SHP77 treated with DMSO at 0.1 percent for 48 hours (cell line): ENCODE measurements around the gene ZAP70.
A peak's percentile ranks its signal among the peaks of the same experiment; 100 is the strongest.

Source experiments
- DNase-seq: peaks from one replicate; lab custom pipeline; 2025; lab: John Stamatoyannopoulos, UW

ZAP70 gene

GRCh38 chr2:97717613-97717995, 4.2 kb downstream of the ZAP70 start:
- DNase-seq: no peak

DNA sequence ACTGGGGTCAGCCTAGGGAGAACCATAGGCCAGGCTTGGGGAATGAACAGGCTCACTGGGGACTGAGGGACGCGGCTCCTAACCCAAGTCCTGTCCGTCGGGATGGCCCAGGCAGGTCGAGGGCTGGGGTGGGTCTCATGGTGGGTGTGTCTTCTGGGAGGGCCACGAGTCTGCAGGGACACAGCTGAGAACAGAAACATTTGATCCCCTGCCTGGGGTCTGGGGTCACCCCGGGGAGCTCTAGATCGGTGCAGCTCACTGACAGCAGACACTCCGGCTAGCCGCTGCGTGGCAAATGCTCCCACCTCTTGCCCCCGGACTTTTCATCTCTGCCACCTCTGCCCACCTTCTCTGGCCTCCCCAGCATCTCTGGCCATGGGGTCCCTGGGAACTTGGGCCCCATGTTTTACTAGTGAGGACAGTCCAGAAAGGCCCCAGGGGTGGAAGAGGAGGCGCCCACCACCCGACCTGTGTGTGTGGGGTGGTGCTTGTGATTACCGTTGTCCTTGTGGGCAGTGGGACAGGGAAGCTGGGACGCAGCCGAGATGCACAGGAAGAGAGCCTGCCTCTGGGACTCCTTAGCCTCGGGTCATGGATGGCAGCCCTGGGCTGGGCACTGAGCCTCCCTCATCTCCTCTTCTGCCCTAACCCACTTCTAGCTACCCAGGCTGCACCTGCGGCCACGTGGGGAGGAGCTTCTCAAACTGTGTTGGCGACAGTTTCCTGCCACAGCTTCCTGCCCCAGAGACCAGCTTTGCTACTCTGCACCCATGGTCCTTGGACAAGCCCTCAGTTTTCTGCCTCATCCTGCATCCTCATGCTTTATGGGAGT, 4.9 kb downstream of the ZAP70 start:
- DNase-seq: no peak

GRCh38 chr2:97718942-97719341, 5.6 kb downstream of the ZAP70 start:
- DNase-seq: no peak

DNA sequence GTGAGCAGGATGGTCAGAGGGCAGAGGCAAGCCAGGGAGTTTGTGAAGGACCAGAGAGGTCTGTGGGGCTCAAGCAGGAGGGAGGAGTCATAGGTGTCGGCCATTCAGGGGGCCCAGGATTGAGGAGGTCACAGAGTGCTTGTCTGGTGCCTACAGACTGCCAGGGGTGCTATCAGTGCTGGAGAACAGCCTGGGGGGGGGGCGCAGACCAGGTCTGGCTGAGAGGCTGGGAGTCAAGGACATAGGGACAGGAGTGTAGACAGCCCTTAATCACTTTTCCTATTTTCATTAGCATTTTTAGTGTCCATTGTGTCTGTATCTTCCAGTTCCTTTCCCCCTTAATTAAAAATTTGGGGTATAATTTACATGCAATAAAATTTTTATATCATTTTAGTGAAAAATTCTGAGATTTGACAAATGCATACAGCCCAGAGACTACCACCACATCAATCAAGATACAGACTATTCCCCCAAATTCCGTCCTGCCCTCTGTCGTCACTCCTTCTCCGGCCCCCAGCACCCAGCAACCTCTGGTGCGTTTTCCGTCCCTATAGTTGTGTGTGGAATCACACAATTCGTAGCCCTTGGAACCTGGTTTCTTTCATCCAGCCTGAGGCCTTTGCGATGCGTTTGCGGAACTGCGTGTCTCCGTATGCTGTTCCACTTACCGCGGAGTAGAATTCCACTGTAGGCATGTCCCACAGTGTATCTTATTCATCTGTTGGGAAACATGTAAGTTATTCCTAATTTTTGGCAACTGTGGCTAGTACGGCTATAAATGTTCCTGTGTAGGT, 6.2 kb downstream of the ZAP70 start:
- DNase-seq: no peak

- no peak for DNase-seq
Observed at GRCh38 chr2:97720746-97721145, 7.4 kb downstream of the ZAP70 start.

- DNase-seq: no peak
Observed at GRCh38 chr2:97722227-97722626, 8.9 kb downstream of the ZAP70 start.

DNA sequence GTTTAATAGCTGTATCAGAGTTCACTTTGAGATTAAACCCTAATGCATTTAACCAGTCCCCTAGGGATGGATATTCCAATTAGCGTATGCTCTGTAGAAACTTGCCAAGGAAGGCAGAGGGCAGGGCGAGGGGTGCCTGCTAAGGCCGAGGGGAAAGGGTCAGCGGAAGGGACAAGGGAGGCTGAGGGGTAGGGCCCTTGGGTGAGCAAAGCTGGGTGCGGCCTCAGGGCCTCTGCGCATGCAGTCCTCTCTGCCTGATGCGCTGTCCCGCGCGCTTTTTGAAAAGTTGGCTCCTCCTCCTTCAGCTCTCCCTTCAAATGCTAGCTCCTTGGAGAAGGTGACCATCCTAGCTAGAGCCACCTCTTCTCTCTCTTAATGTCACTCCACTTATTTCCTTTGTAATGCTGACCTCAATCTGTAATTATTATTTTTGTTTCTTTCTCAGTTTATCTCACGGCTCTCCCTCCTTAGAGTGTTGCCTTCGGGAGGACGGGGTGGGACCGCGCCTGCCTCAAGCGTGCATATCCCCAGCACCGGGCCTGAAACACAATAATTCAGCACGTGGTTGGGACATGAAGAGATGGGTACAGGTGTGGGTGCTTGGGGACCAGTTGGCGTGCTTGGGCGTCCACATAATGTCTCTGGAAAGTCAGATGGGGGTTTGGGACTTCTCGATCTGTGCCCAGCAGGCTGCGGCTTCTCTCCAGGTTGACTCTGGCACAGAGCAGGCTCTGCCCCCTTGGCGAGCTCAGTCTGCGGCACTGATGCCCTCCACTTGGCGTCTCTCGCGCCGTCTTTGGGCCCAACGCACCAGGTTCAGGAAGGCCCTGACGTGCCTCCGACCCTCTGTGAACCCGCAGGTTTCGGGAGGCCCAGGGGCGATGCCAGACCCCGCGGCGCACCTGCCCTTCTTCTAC, 10.0 kb downstream of the ZAP70 start:
- no peak for DNase-seq

DNA sequence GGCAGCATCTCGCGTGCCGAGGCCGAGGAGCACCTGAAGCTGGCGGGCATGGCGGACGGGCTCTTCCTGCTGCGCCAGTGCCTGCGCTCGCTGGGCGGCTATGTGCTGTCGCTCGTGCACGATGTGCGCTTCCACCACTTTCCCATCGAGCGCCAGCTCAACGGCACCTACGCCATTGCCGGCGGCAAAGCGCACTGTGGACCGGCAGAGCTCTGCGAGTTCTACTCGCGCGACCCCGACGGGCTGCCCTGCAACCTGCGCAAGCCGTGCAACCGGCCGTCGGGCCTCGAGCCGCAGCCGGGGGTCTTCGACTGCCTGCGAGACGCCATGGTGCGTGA, 10.7 kb downstream of the ZAP70 start:
- DNase-seq: no peak

DNA sequence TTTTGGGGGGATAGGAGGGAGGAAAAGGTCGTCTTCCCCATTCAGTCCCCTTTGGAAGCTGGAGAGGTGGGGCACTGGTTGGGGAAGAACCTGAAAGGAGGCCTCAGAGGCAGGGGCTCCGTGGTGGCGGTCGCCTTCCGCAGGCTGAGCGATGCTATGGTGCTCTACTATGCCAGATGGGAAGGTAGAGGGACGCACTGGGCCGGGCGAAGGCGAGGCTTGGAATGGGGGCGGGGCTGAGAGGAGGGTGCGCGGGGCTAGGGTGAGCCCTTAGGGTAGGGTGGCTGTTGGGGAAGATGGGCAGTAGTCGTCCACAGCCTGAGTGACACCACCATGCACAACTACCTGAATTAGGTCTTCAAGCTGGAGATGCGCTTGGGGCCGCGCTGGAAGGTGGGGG, 11.1 kb downstream of the ZAP70 start:
- no peak for DNase-seq

GRCh38 chr2:97724946-97725688, 11.7 kb downstream of the ZAP70 start:
- no peak for DNase-seq

- DNase-seq: no peak
Observed at GRCh38 chr2:97726261-97727064, 13.1 kb downstream of the ZAP70 start.

DNA sequence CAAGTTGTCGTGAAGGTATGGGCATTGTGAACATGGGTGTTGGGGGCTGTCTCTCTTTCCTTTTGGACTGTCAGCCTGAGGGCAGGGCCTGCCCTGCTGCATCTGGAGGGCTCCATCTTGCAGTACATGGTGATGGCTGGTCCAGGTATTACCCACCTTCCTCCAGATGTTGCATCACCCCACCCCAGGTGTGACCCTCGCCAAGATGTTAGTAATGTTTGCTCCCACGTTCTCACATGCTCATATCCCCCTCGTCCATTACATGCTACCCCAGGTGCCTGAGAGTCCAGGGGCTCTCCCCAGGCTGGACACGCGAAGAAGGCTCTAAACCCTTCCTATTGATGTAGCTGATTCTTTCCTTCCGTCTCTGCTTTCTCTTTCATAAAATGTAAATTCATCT, 13.9 kb downstream of the ZAP70 start:
- no peak for DNase-seq

- no peak for DNase-seq
Observed at GRCh38 chr2:97728091-97728731, 14.8 kb downstream of the ZAP70 start.

GRCh38 chr2:97730245-97730644, 16.9 kb downstream of the ZAP70 start:
- DNase-seq: peak; percentile 6

- no peak for DNase-seq
Observed at GRCh38 chr2:97731274-97732020, 18.1 kb downstream of the ZAP70 start.

GRCh38 chr2:97732436-97733340, 19.3 kb downstream of the ZAP70 start:
- DNase-seq: no peak

GRCh38 chr2:97733341-97734035, 20.1 kb downstream of the ZAP70 start:
- DNase-seq: no peak
